ENCODE results near the gene SFTPD.

SFTPD gene

GRCh38 chr10:79946271-79947082, 2.4 kb downstream of the SFTPD start:
- DNase-seq = no peak

GRCh38 chr10:79944428-79945395, 4.2 kb downstream of the SFTPD start:
- DNase-seq = no peak

- no peak for DNase-seq
These were observed 5.0 kb downstream of the SFTPD start for GRCh38 chr10:79943871-79944270.

- DNase-seq = no peak
These were observed 6.4 kb downstream of the SFTPD start for GRCh38 chr10:79942261-79943185.

- DNase-seq = no peak
These were observed 7.2 kb downstream of the SFTPD start for GRCh38 chr10:79941585-79942210.

GRCh38 chr10:79941146-79941545, 7.8 kb downstream of the SFTPD start:
- no peak for DNase-seq

- DNase-seq = no peak
These were observed 8.5 kb downstream of the SFTPD start for GRCh38 chr10:79940431-79940830.

GRCh38 chr10:79939969-79940368, 8.9 kb downstream of the SFTPD start:
- no peak for DNase-seq

GRCh38 chr10:79938728-79939406, 10.0 kb downstream of the SFTPD start:
- peak in 22 of 56 donors; percentile 15 to 65 (median 35) for DNase-seq

- DNase-seq = no peak
These were observed 11.2 kb downstream of the SFTPD start for GRCh38 chr10:79937701-79938151.

GRCh38 chr10:79936625-79937615, 12.0 kb downstream of the SFTPD start:
- no peak for DNase-seq

GRCh38 chr10:79933961-79934360, 14.9 kb downstream of the SFTPD start:
- no peak for DNase-seq

- DNase-seq = no peak
These were observed 16.0 kb downstream of the SFTPD start for GRCh38 chr10:79932841-79933379.

GRCh38 chr10:79932307-79932706, 16.6 kb downstream of the SFTPD start:
- no peak for DNase-seq

GRCh38 chr10:79930751-79931150, 18.2 kb downstream of the SFTPD start:
- DNase-seq = no peak

GRCh38 chr10:79930267-79930666, 18.6 kb downstream of the SFTPD start:
- DNase-seq = no peak

- DNase-seq = peak in 45 of 56 donors; percentile 19 to 84 (median 57)
These were observed 19.4 kb downstream of the SFTPD start for GRCh38 chr10:79929409-79929904.

GRCh38 chr10:79928028-79928583, 20.8 kb downstream of the SFTPD start:
- no peak for DNase-seq
